Mucosa of descending colon (tissue), 3 donors: ENCODE data around the gene SLC25A23. TPM values are rescaled to one million over a fixed set of nuclear protein-coding genes. Genes with fewer than 3 reads are reported as not detected.

ENCODE experiments used
- ATAC-seq: fragments of 200-7000 bp; cut with Tn5 transposase; one replicate; pipeline ENCODE4 v1.9.1; 2020; ENCODE audit warnings: mild to moderate bottlenecking, moderate library complexity
- DNase-seq, 3 donors: peaks; one replicate each; pipeline ENCODE4 v3.0.0-alpha.2; 2020
- H3K36me3 ChIP-seq: fragments of 200-600 bp; one replicate; pipeline ENCODE4 v1.8.0; 2021; ENCODE audit warnings: low read depth, mild to moderate bottlenecking
- H3K4me1 ChIP-seq: fragments of 200-600 bp; one replicate; pipeline ENCODE4 v1.8.0; 2021; ENCODE audit warnings: low read depth, mild to moderate bottlenecking
- H3K4me3 ChIP-seq: fragments of 200-600 bp; one replicate; pipeline ENCODE4 v1.8.0; 2021; ENCODE audit warnings: mild to moderate bottlenecking
- H3K9me3 ChIP-seq: fragments of 200-600 bp; one replicate; pipeline ENCODE4 v1.8.0; 2021; ENCODE audit warnings: mild to moderate bottlenecking
- CTCF ChIP-seq: fragments of 200-600 bp; IDR thresholded peaks from one replicate; pipeline ENCODE4 v1.8.0; 2022; ENCODE audit warnings: antibody characterized with exemption, mild to moderate bottlenecking
- intact Hi-C, 2 donors: fragments of 100-400 bp; cut with DNase I in 1 of 2; cut with micrococcal nuclease in 1 of 2; formaldehyde crosslinking; loops; one replicate each; pipeline versions ENCODE4 v1.11.0 to v1.11.1; 2022; cut with DNase I, micrococcal nuclease
- microRNA-seq: library from miRNA; unstranded; fragments of <30 nt; microRNA quantifications from one replicate; pipeline ENCODE4, GENCODE V29; 2019
- total RNA-seq, 3 donors: library from RNA; stranded (reverse); fragmentation: NEBNext Ultra II Directional in 2 of 3; extraction: Animal tissue kit (Norgen Biotek cat#: 25700) in 2 of 3; gene quantifications; one replicate each; pipeline versions ENCODE4 v1.2.1 to v1.2.4, GENCODE V29; 2021 to 2023
- donor health status: DM: no; HTN: no; CAD: no; lungs with moderate emphysema.
- donor health status: DM: no; HTN: no; CAD: no.
- donor health status: DM: no; HTN: yes; CAD: no.

The SLC25A23 gene
- total RNA-seq, 3 donors from 2014 or later: 106 to 181 (median 116) TPM

- intact Hi-C loops: no loop called here
- TF ChIP-seq CTCF: no peak
Measured at GRCh38 chr19:6393983-6394412, 65.6 kb downstream of the SLC25A23 start.

GRCh38 chr19:6393074-6393982 is 66.3 kb downstream of the SLC25A23 start, which contains the start of gene GTF2F1:
GTF2F1 (minus strand) TSS chr19:6393164; CDS start chr19:6392995, 169 bp downstream.
- DNase-seq (peak; percentile 93 to 95 (median 94)), ATAC-seq (peak; percentile 95)
- H3K9me3 ChIP-seq: no peaks in the 10 kb centered on the region
- H3K4me1 ChIP-seq: peaks cover 17% of the 10 kb centered on the region
- peaks cover 9% of the 10 kb centered on the region for H3K36me3 ChIP-seq
- TF ChIP-seq CTCF: no peak
- H3K4me3 ChIP-seq: peak within 1 kb of the TSS; percentile 81
- intact Hi-C loops: no loop called here

More at GRCh38 chr19:6393983-6394412, 65.6 kb downstream of the SLC25A23 start:
- peaks cover 17% of the 10 kb centered on the region for H3K4me1 ChIP-seq
- DNase-seq: no peak
- H3K9me3 ChIP-seq: no peaks in the 10 kb centered on the region
- H3K4me3 ChIP-seq: no peak overlapping the region
- ATAC-seq: no peak
- peaks cover 6% of the 10 kb centered on the region for H3K36me3 ChIP-seq

GRCh38 chr19:6392221-6393073 is 67.1 kb downstream of the SLC25A23 start:
- Histone ChIP-seq H3K4me1 (peaks cover 17% of the 10 kb centered on the region), H3K36me3 (peaks cover 9% of the 10 kb centered on the region), H3K4me3 (peak overlapping the region; percentile 81), H3K9me3 (no peaks in the 10 kb centered on the region)
- no peak for TF ChIP-seq CTCF
- ATAC-seq: no peak
- no peak for DNase-seq
- intact Hi-C loops: no loop called here

Small RNA genes within 50 kb of the gene (microRNA-seq; reads per million reads assigned to microRNA genes)
- 7.7 reads per million, percentile 30 among the genes with 10 or more reads in this experiment for gene MIR3940
- not detected for gene MIR6790

Other genes starting within 250 kb of the SLC25A23 start
- gene MLLT1, start 179.8 kb downstream of the SLC25A23 start, total RNA-seq: 10 to 100 TPM; 32.5 to 75.3 (median 33.7) TPM
- not detected for gene ACER1, start 126.2 kb downstream of the SLC25A23 start, total RNA-seq
- gene CLPP, start 98.3 kb downstream of the SLC25A23 start, total RNA-seq: 10 to 100 TPM; 54.9 to 67.2 (median 61.1) TPM
- gene ALKBH7, start 87.0 kb downstream of the SLC25A23 start, total RNA-seq: 100 to 1,000 TPM in 2 of 3 donors, 10 to 100 TPM in 1; 87.5 to 173 (median 110) TPM
- gene PSPN, start 83.9 kb downstream of the SLC25A23 start, total RNA-seq: 1 to 10 TPM; 2.0 to 2.8 (median 2.5) TPM
- 10 to 100 TPM; 51.1 to 63.1 (median 59.1) TPM for gene GTF2F1, start 66.6 kb downstream of the SLC25A23 start, total RNA-seq
- gene KHSRP, start 35.0 kb downstream of the SLC25A23 start, total RNA-seq: 100 to 1,000 TPM; 187 to 241 (median 236) TPM
- 1 to 10 TPM in 1 of 3 donors, under 1 TPM in 2; 0.32 to 1.4 (median 0.43) TPM for gene SLC25A41, start 26.0 kb downstream of the SLC25A23 start, total RNA-seq
- 100 to 1,000 TPM in 1 of 3 donors, 10 to 100 TPM in 2; 49.9 to 139 (median 86.0) TPM for gene CRB3, start 4.5 kb upstream of the SLC25A23 start, total RNA-seq
- gene DENND1C, start 22.0 kb upstream of the SLC25A23 start, total RNA-seq: 1 to 10 TPM; 3.8 to 4.7 (median 4.1) TPM
- gene TUBB4A, start 42.5 kb upstream of the SLC25A23 start, total RNA-seq: 10 to 100 TPM in 1 of 3 donors, under 1 TPM in 2; 0.26 to 14.6 (median 0.82) TPM
- gene TNFSF9, start 71.2 kb upstream of the SLC25A23 start, total RNA-seq: 1 to 10 TPM in 2 of 3 donors, under 1 TPM in 1; 0.58 to 1.2 (median 1.0) TPM
- gene CD70, start 131.4 kb upstream of the SLC25A23 start, total RNA-seq: 1 to 10 TPM in 1 of 3 donors, not detected in 2; 1.0 TPM
- 1 to 10 TPM; 1.3 to 1.9 (median 1.6) TPM for gene TNFSF14, start 210.4 kb upstream of the SLC25A23 start, total RNA-seq